D721Med (cell line): ENCODE results near the gene ZNF775.

ENCODE experiments used
- DNase-seq: peaks from one replicate; pipeline ENCODE4 v3.0.0; 2011; ENCODE audit warnings: low spot score; ENCODE audit not compliant: insufficient read length
- FAIRE-seq: peaks from 2 replicates; lab custom pipeline; 2011; peaks lifted over from hg19 to GRCh38; lab: Jason Lieb, UNC
- TF ChIP-seq, protein P1 (sequence below): IDR thresholded peaks from 2 replicates; pipeline ENCODE4 v1.5.1; 2012; ENCODE audit warnings: mild to moderate bottlenecking, control low read depth; ENCODE audit not compliant: insufficient read depth; ENCODE audit errors: missing control alignments

The ZNF775 gene

DNA sequence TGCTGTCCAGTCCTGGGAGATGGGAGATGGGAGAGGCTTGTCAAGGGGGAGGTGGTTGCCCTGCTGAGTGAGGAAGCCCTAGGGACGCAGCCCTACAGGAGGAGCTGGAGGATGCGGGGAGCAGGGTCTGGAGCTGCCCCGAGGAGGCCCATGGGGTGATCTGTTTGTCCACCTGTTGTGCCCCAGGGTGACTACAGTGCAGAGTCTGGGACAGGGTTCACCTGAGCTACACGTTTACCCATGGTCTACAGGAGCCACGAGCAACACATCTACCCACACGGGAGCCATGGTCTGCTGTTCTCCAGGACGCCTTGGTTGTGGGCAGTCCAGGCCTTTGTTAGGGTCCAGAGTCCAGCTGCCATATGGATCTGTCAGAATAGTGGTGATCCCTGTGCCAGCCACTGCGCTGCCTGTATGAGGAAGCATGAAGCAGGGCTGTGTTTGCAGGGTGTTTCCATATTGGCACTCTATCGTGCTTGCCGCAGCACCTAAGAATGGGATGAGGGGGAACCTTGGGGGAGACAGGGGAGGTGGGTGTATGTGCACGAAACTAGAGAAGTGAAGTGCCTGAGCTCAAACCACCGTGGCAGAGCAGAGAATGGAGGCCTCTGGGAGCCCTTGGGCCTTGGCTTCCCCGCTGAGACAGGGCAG lies 23.7 kb downstream of the ZNF775 start:
- FAIRE-seq (no peak), DNase-seq (no peak)
- TF ChIP-seq, protein P1, sequence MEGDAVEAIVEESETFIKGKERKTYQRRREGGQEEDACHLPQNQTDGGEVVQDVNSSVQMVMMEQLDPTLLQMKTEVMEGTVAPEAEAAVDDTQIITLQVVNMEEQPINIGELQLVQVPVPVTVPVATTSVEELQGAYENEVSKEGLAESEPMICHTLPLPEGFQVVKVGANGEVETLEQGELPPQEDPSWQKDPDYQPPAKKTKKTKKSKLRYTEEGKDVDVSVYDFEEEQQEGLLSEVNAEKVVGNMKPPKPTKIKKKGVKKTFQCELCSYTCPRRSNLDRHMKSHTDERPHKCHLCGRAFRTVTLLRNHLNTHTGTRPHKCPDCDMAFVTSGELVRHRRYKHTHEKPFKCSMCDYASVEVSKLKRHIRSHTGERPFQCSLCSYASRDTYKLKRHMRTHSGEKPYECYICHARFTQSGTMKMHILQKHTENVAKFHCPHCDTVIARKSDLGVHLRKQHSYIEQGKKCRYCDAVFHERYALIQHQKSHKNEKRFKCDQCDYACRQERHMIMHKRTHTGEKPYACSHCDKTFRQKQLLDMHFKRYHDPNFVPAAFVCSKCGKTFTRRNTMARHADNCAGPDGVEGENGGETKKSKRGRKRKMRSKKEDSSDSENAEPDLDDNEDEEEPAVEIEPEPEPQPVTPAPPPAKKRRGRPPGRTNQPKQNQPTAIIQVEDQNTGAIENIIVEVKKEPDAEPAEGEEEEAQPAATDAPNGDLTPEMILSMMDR = no peak

DNA sequence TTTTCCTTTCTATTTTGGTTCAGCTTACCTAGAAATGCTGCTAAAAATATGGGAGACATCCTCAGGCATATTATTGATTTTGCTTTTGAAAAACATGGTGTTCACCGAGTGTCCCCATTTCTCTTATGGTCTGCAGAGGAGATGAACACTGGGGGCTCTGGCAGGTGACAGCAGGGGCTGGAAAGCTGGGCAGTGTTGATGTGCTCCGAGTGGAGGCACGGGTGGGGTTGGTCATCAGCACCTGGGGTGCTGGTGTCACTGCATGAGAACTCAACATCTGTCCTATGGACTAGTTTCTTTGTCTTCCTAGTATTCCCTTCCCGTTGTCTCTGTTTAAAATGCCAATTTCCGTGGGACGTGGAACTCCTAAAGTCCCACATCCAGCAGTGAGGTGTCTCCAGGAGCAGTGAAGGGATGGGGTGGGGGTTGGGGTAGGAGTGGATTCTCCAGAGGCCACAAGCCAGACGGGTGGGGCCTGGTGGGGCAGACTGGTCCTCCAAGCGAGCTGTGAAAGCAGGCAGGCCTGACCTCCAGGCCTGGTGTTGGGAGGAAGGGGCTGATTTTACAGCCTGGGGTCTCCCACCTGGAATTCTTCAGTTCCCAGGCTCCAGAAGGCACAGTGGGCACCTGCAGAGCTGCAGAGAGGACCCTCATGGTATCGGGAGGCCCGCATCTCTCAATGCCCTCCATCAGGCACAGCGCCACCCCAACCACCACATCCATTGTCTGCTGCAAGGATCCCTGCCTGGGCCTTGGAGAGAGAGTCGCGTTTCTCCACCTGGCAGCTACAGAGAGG lies 24.4 kb downstream of the ZNF775 start:
- no peak for DNase-seq
- TF ChIP-seq, protein P1 = no peak

DNA sequence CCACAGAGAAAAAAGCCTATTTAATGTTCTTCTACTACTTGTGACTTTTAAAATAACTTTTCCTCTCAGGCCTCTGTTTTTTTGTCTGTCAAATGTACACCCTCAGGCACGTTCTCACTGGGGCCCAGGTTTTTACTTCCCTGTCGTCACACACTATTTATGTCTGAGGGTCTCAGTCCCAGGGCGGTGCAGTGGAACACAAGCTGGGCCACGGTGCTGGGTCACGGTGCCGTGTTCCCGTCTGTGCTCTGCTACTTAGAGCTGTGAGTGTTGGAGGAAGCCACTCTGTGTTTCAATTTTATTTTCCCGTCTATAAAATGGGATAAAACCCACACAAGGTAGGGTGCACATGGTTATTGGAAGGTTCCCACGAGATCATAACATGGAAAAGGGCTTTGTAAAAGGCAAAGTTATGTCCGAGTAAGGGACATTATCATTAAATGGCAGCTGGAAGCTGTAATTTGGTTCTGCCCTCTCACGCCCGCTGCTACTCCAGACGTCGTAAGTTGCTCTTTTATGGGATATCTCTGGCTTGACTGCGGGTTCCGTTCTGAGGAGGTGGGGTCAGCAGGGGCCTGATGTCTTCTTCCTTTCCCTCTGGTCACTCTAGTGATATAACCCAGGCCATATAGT lies 25.2 kb downstream of the ZNF775 start:
- FAIRE-seq (no peak), DNase-seq (no peak)
- TF ChIP-seq, protein P1 = no peak

More for the DNA sequence above, 24.4 kb downstream of the ZNF775 start:
- FAIRE-seq = no peak

DNA sequence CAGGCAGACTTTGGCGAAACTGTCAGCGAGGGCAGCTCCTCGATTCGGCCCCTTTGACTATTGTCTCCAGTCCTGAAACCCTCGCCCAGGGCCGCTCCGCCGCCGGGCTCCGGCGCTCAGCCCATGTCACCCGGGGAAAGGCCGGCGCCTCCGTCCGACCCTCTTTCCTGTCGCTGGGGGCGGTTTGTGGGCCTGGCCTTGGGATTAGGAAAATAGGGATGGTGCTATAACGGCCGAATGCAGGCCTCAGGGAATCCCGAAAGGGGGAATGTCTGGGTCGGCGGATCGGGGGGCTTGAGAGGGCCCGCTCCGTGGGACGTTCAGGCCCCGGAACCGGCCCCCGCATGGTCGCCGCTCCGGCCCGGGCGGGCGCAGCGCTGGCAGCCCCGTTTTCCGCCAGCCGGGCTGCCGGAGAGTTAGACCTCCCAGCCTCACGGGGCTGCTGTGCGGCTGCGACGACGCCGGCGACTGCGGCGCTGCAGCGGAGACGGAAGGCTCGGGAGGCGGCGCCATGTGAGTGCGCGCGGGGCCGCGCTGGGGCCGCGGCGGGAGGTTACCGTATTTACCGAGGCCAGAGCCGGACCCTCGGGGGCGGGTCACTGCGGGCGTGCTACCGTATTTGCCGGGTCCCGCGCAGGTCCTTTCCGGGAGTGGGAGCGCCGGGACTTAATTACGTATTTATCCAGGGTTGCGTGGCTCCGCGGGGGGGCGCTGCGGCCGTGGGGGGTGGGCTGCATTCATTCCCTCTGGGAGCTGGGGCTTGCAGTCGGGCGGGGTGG lies 25.9 kb downstream of the ZNF775 start:
- TF ChIP-seq, protein P1 = peak; percentile 32
- peak; percentile 88 for DNase-seq
- FAIRE-seq = no peak

DNA sequence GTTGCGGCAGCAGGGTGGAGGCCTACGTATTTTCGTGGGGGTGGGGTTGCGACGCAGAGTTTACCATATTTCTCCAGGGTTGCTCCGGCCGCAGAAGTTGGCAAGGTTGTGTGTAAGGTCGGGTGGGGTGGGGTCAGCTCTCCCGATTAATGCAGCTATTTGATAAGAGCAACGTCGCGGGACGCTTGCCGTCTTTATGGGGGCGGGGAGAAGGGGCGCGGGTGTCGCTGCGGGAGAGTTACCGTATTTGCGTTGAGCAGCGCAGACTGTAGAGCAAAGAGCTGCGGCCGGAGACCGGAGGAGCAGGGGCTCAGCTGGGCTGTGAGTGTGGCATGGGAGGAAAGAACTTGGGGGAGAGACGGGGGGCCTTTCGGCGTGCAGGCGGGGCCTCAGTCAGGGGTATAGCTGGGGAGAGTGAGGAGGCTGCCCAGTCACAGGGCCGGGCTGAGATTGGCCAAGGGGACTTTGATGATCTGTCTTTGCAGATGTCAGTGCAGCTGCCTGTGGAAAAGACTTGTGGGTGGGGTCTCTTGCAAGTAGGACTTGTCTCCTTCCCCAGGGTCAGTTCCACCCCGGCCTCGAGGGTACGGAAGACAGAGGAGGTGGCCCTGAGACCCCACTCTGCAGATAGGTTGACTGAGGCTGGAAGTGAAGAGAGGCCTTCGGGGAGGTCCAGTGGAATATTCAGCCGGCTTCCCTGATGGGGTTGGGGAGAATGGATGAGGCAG lies 26.6 kb downstream of the ZNF775 start:
- FAIRE-seq (no peak), DNase-seq (no peak)
- TF ChIP-seq, protein P1 = no peak

DNA sequence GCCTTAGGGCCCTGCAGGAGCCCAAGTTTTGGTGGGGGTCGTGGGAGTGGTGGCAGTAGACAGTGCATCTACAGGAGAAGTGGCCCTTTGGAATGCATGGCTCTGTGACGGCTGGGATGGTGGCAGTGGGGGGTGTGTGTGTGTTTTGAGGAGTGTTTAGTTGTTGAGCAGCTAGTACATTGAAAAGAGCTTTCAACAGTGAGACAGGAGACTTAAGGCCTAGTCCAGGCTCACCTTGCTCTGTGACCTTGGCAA lies 27.1 kb downstream of the ZNF775 start:
- FAIRE-seq (no peak), DNase-seq (no peak)
- TF ChIP-seq, protein P1 = no peak
